Fibroblast of lung (primary cell): ENCODE results near the gene GPATCH3. TPM values are rescaled to one million over a fixed set of nuclear protein-coding genes. Genes with fewer than 3 reads are reported as not detected.

ENCODE experiments used
- DNase-seq, 2 donors: peaks; one replicate each; pipeline versions ENCODE4 v3.0.0 to v3.0.0-alpha.2; 2010; ENCODE audit warnings: low read depth in 2 of 2
- H2AFZ ChIP-seq: 2 replicates; pipeline ENCODE4 v1.5.1; 2012; ENCODE audit warnings: low read length, control low read depth, inconsistent platforms
- H3K27ac ChIP-seq: 2 replicates; pipeline ENCODE4 v1.5.1; 2011; ENCODE audit warnings: low read length, control low read depth; ENCODE audit not compliant: insufficient read depth
- H3K27me3 ChIP-seq: 2 replicates; pipeline ENCODE4 v1.5.1; 2011; ENCODE audit warnings: mild to moderate bottlenecking, low read length; ENCODE audit not compliant: control insufficient read depth, insufficient read depth
- H3K36me3 ChIP-seq: 2 replicates; pipeline ENCODE4 v1.5.1; 2011; ENCODE audit warnings: low read length; ENCODE audit not compliant: control insufficient read depth, insufficient read depth
- H3K4me1 ChIP-seq: 2 replicates; pipeline ENCODE4 v1.5.1; 2011; ENCODE audit warnings: low read length; ENCODE audit not compliant: control insufficient read depth, insufficient read depth; ENCODE audit errors: extremely low read depth
- H3K4me2 ChIP-seq: 2 replicates; pipeline ENCODE4 v1.5.1; 2011; ENCODE audit warnings: low read length, control low read depth; ENCODE audit not compliant: insufficient read depth; ENCODE audit errors: extremely low read depth
- H3K4me3 ChIP-seq, 4 experiments: fragments of 200-600 bp in 1 of 4; sonication (generic) in 1 of 4; replicated peaks in 1 of 4; 2 replicates each; pipeline ENCODE4 v1.5.1; 2011 to 2016; ENCODE audit warnings: low read length in 4 of 4, low read depth in 3 of 4, mild to moderate bottlenecking in 3 of 4, control low read depth in 2 of 4, inconsistent platforms in 1 of 4, mixed read lengths in 1 of 4; ENCODE audit not compliant: insufficient read depth in 1 of 4; ENCODE audit errors: control extremely low read depth in 1 of 4
- H3K79me2 ChIP-seq: 2 replicates; pipeline ENCODE4 v1.5.1; 2012; ENCODE audit warnings: mild to moderate bottlenecking, low read length, inconsistent platforms; ENCODE audit not compliant: control insufficient read depth, insufficient read depth
- H3K9ac ChIP-seq: 2 replicates; pipeline ENCODE4 v1.5.1; 2011; ENCODE audit warnings: mild to moderate bottlenecking, low read length, control low read depth; ENCODE audit not compliant: insufficient read depth
- H3K9me3 ChIP-seq: 2 replicates; pipeline ENCODE4 v1.5.1; 2012; ENCODE audit warnings: low read depth, low read length; ENCODE audit not compliant: control insufficient read depth, insufficient read depth
- H4K20me1 ChIP-seq: 2 replicates; pipeline ENCODE4 v1.5.1; 2011; ENCODE audit warnings: low read length; ENCODE audit not compliant: control insufficient read depth, insufficient read depth; ENCODE audit errors: extremely low read depth
- EZH2 ChIP-seq: IDR thresholded peaks from 2 replicates; pipeline ENCODE4 v1.5.1; 2012; ENCODE audit warnings: low read length, control low read depth, mild to moderate bottlenecking; ENCODE audit errors: missing control alignments
- polyA plus RNA-seq, 2 donors: library from polyadenylated mRNA; depleted of rRNA in 1 of 2; stranded (reverse) in 1 of 2; unstranded in 1 of 2; fragments of >200 nt; gene quantifications; 2 replicates each; pipeline ENCODE4 v1.2.1, GENCODE V29; 2011 to 2012; ENCODE audit warnings: missing spikeins in 1 of 2
- total RNA-seq: library from RNA; depleted of rRNA; stranded (reverse); fragments of >200 nt; gene quantifications from 2 replicates; pipeline ENCODE4 v1.2.1, GENCODE V29; 2014
- TF ChIP-seq, protein P1 (sequence below), 2 donors: IDR thresholded peaks in 1 of 2; conservative IDR thresholded peaks in 1 of 2; 1 replicate in 1 of 2; 2 replicates in 1 of 2; pipeline ENCODE4 v1.5.1; 2011 to 2012; ENCODE audit warnings: low read length in 2 of 2, control low read depth in 1 of 2, inconsistent platforms in 1 of 2, low read depth in 1 of 2, mild to moderate bottlenecking in 1 of 2

GPATCH3 gene
- total and polyA plus RNA-seq, 2 donors (not counting 1 experiment from before 2014, with no cell fraction given): 4.9 to 11.4 TPM

DNA sequence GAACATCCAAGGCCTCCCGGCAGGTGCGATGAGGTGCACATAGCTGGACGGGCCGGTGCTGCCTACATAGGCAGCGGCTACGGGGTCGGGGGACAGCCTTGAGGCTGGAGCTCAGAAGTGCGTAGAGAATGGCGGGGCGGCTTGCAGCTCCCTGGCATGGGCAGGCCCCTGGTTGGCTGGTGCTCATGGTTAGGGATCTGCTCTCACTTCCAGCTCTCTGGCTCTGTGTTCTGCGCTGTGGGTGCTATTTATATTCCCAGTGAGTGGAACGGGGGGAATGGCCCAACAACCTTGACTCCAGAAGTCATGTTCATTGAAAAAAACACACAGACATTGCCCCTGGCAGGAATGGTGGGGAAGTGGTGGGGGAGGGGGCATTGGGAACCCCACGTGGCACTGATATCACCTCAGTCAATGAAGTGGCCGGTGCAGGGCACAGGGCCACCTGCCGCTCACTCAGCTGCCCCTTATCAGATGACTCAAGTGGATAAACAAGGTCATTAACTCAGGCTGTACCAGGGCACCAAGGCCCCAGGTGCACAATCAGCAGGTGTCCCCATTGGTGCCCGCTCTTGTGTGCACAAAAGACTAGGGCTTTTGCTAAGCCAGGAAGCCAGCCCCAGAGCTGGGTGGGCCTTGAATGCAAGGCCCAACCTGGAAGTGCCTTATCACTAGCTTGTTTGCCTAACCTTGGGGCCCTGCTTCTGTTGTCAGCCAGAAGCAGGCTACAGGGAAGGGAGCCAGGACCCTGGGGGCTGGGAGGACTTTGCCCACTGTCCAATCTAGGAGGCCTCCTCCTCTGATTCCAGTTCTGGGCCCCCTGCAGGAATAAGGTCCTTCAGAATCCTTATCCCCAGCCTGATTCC lies 13.7 kb upstream of the GPATCH3 start, which contains the start of gene NR0B2:
NR0B2 (minus strand) TSS at position 222 of the 866 bp plus-strand sequence; CDS start at position 187, 35 bp downstream.
- DNase-seq: no peak
- Histone ChIP-seq H3K4me3 (no peak within 1 kb of the TSS), H2AFZ (no peak within 1 kb of the TSS), H3K9ac (no peak within 1 kb of the TSS), H4K20me1 (no peaks in the 10 kb centered on the region), H3K27ac (no peak within 1 kb of the TSS), H3K4me1 (no peaks in the 10 kb centered on the region), H3K27me3 (peaks cover 5% of the 10 kb centered on the region), H3K4me2 (no peak within 1 kb of the TSS), H3K9me3 (no peaks in the 10 kb centered on the region), H3K79me2 (no peaks in the 10 kb centered on the region), H3K36me3 (no peaks in the 10 kb centered on the region)
- TF ChIP-seq, protein P1, sequence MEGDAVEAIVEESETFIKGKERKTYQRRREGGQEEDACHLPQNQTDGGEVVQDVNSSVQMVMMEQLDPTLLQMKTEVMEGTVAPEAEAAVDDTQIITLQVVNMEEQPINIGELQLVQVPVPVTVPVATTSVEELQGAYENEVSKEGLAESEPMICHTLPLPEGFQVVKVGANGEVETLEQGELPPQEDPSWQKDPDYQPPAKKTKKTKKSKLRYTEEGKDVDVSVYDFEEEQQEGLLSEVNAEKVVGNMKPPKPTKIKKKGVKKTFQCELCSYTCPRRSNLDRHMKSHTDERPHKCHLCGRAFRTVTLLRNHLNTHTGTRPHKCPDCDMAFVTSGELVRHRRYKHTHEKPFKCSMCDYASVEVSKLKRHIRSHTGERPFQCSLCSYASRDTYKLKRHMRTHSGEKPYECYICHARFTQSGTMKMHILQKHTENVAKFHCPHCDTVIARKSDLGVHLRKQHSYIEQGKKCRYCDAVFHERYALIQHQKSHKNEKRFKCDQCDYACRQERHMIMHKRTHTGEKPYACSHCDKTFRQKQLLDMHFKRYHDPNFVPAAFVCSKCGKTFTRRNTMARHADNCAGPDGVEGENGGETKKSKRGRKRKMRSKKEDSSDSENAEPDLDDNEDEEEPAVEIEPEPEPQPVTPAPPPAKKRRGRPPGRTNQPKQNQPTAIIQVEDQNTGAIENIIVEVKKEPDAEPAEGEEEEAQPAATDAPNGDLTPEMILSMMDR (conservative IDR thresholded peaks at IDR 0.05 in 1 of 2, IDR thresholded peaks at IDR 0.05 in 1 of 2; ENCODE audit: low read depth in 1 of 2, low read length in 2 of 2): no peak
- no peak for TF ChIP-seq EZH2

DNA sequence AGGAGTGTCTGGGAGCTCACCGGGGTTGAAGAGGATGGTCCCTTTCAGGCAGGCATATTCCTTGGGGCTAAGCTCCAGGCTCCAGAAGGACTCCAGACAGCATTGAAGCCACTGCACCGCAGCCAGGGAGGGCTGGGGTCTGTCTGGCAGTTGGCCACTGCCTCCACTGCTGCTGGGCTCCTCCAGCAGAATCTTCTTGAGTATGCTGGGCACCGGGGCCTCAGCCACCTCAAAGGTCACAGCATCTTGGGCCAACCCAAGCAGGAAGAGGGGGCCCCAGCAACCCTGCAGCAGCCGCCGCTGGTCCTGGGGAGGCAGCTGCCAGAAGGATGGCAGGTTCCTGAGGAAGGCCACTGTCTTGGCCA lies 13.1 kb upstream of the GPATCH3 start:
- Histone ChIP-seq H3K4me3 (no peak overlapping the region), H4K20me1 (no peaks in the 10 kb centered on the region), H3K4me1 (no peaks in the 10 kb centered on the region)

DNA sequence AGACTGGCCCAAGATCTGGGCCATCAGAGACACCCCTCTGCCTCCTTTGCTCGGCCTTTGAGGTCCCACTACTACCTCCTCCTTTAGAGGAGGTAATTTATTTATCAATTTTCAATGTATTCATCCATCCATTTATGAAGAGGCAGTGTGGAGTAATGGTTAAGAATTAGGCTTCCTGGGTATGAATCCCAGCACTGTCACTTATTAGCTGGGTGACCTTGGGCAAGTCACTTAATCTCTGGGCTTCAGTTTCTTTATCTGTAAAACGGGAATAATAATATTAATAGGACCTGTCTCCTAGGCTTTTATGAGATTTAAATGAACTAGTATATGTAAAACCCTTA lies 11.9 kb upstream of the GPATCH3 start:
- TF ChIP-seq EZH2: no peak
- TF ChIP-seq, protein P1 (conservative IDR thresholded peaks at IDR 0.05 in 1 of 2, IDR thresholded peaks at IDR 0.05 in 1 of 2; ENCODE audit: low read depth in 1 of 2, low read length in 2 of 2): no peak
- H3K4me2 ChIP-seq: no peak overlapping the region
- no peak overlapping the region for H3K9ac ChIP-seq
- H3K36me3 ChIP-seq: no peaks in the 10 kb centered on the region
- no peak for DNase-seq
- no peak overlapping the region for H2AFZ ChIP-seq
- no peak overlapping the region for H3K4me3 ChIP-seq
- no peaks in the 10 kb centered on the region for H3K4me1 ChIP-seq
- no peaks in the 10 kb centered on the region for H3K79me2 ChIP-seq
- H3K27ac ChIP-seq: no peak overlapping the region
- H3K27me3 ChIP-seq: peaks cover 5% of the 10 kb centered on the region
- no peaks in the 10 kb centered on the region for H4K20me1 ChIP-seq
- no peaks in the 10 kb centered on the region for H3K9me3 ChIP-seq

More for the DNA sequence above, 13.1 kb upstream of the GPATCH3 start:
- no peaks in the 10 kb centered on the region for H3K36me3 ChIP-seq
- no peak overlapping the region for H2AFZ ChIP-seq
- no peaks in the 10 kb centered on the region for H3K79me2 ChIP-seq
- H3K27ac ChIP-seq: no peak overlapping the region
- H3K9me3 ChIP-seq: no peaks in the 10 kb centered on the region
- no peak overlapping the region for H3K4me2 ChIP-seq
- TF ChIP-seq EZH2: no peak
- TF ChIP-seq, protein P1 (conservative IDR thresholded peaks at IDR 0.05 in 1 of 2, IDR thresholded peaks at IDR 0.05 in 1 of 2; ENCODE audit: low read depth in 1 of 2, low read length in 2 of 2): no peak
- H3K27me3 ChIP-seq: peaks cover 5% of the 10 kb centered on the region
- DNase-seq: no peak
- no peak overlapping the region for H3K9ac ChIP-seq
